NOMO-1 (cell line): ENCODE measurements around the gene HYLS1.
A peak's percentile ranks its signal among the peaks of the same experiment; 100 is the strongest.
"Not testable (repeated sequence)": the region's sequence is repeated elsewhere in the genome, so short reads cannot be mapped to it uniquely, and the experiment has no call there.

Experiments used
- DNase-seq, 2 experiments: peaks; one replicate each; lab custom pipeline; 2025; ENCODE audit not compliant: unreplicated experiment in 2 of 2; lab: John Stamatoyannopoulos, UW

Gene HYLS1, protein sequence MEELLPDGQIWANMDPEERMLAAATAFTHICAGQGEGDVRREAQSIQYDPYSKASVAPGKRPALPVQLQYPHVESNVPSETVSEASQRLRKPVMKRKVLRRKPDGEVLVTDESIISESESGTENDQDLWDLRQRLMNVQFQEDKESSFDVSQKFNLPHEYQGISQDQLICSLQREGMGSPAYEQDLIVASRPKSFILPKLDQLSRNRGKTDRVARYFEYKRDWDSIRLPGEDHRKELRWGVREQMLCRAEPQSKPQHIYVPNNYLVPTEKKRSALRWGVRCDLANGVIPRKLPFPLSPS

DNA sequence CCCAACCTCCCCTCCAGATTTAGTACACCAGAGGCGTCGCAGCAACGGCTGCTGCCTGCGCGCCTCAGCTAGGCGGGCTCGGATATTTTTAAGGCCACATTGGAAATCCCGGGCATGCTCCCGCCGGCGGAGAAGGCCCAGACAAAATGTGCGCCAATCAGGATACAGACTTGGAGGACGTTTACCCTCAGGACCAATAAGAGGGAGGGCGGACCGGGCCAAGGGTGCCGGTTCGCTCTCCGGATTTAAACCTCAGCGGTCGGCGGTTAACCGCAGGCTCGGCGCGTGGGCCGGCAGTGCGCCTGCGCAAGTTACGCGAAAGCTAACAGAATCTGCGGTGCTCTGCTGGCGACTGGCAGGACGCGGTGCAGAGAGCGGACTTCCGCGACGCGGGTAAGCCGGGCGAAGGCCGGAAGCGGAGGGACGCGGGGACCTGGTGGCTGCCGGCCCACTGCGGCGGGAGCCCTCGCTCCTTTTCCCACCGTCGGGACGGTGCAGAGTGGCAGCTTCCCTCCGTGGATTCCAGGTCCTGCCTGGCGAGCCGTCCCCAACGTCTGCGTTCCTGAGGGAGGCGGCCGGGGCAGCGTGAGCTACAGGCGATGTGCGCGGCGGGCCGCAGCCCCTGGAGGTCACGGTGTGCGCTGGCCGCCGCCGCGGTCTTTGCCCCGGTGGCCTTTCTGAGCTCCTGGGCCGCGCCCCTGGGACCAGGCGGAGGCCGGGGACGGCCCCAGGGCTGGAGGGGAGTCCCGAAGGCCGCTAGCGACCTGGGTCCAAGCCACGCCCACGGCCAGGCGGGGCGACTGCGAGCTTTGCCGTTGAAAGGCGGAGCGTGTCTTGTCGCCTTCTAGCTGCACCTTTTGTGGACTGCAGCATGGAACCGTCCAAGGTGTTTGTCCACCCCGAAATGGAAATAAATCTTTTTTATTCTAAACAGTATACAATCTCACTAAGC, at the start of gene HYLS1:
Gene HYLS1 (plus strand): TSS at position 296 of the 952 bp plus-strand sequence. CDS start 11,701 bp downstream, outside the sequence.
- peak; percentile 95 to 96 for DNase-seq

DNA sequence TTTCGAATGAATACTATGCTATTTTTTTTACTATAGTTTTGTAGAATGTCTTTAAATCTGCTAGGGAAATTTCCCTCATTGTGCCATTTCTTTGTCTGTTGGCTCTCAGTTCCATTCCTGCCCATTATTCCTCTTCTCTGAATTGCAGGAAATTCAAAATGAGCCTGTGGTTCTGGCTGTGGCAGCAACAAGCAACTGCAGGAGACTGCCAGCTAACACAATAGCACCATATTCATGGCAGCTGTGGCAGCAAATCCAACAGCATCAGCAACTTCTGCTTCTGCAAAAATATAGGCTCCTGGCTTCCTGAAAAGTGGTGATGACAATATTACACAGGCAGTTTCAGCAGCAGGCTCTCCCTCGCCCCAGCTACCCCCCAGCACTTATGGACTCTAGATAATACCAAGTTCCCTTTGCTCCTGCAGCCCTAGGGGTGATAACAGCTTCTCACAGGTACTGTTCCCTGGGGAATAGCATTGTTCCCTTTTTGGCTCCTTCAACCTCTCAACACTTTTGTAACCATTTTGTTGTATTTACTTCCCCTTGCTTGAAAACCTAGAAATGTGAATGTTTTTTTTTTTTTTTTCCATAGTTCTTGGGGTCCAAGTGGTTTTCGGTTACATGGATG, 45.0 kb upstream of the HYLS1 start:
- DNase-seq, result no peak

DNA sequence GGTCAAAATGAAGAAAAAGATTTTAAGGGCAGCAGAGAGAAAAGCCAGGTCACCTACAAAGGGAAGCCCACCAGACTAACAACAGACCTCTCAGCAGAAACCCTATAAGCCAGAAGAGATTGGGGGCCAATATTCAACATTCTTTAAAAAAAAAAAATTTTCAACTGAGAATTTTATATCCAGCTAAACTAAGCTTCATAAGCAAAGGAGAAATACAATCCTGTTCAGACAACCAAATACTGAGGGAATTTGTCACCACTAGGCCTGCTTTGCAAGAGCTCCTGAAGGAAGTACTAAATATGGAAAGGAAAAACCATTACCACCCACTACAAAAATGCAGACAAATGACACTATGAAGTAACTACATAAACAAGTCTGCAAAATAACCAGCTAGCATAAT, 41.3 kb upstream of the HYLS1 start:
- DNase-seq, result no peak

DNA sequence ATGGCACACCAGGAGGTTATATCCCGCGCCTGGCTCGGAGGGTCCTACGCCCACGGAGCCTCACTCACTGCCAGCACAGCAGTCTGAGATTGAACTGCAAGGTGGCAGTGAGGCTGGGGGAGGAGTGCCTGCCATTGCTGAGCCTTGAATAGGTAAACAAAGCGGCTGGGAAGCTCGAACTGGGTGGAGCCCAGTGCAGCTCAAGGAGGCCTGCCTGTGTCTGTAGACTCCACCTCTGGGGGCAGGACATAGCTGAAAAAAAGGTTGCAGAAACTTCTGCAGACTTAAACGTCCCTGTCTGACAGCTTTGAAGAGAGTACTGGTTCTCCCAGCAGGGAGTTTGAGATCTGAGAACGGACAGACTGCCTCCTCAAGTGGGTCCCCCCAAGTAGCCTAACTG, 29.8 kb upstream of the HYLS1 start:
- DNase-seq, result not testable (repeated sequence)

DNA sequence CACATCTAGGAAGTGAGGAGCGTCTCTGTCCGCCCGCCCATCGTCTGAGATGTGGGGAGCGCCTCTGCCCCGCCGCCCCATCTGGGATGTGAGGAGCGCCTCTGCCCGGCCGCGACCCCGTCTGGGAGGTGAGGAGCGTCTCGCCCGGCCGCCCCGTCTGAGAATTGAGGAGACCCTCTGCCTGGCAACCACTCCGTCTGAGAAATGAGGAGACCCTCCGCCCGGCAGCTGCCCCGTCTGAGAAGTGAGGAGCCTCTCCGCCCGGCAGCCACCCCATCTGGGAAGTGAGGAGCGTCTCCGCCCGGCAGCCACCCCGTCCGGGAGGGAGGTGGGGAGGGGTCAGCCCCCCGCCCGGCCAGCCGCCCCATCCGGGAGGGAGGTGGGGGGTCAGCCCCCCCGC, 24.7 kb upstream of the HYLS1 start:
- not testable (repeated sequence) for DNase-seq

DNA sequence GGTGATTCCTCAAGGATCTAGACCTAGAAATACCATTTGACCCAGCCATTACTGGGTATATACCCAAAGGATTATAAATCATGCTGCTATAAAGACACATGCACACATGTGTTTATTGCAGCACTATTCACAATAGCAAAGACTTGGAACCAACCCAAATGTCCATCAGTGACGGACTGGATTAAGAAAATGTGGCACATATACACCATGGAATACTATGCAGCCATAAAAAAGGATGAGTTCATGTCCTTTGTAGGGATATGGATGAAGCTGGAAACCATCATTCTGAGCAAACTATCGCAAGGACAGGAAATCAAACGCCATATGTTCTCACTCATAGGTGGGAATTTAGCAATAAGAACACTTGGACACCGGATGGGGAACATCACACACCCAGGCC, 22.1 kb upstream of the HYLS1 start:
- DNase-seq, result not testable (repeated sequence)

DNA sequence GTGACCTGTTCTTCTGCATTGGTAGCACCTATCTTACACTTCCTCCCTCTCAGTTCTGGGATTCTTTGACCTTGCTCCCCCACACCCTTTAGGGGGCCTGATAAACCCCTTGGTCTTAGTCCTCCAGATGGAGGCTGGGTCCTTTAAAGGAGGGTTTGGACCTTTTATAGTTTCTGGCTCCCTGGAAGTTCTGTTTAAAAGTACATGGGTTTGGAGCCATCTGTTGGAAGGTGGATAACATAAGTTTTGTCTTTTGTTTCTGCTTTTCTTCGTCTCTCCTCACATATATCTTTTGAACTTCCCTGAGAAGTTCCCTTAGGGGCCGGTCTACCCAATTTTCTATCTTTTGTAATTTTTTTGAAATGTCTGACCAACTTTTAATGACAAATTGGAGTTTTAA, 17.9 kb upstream of the HYLS1 start:
- DNase-seq, result no peak

DNA sequence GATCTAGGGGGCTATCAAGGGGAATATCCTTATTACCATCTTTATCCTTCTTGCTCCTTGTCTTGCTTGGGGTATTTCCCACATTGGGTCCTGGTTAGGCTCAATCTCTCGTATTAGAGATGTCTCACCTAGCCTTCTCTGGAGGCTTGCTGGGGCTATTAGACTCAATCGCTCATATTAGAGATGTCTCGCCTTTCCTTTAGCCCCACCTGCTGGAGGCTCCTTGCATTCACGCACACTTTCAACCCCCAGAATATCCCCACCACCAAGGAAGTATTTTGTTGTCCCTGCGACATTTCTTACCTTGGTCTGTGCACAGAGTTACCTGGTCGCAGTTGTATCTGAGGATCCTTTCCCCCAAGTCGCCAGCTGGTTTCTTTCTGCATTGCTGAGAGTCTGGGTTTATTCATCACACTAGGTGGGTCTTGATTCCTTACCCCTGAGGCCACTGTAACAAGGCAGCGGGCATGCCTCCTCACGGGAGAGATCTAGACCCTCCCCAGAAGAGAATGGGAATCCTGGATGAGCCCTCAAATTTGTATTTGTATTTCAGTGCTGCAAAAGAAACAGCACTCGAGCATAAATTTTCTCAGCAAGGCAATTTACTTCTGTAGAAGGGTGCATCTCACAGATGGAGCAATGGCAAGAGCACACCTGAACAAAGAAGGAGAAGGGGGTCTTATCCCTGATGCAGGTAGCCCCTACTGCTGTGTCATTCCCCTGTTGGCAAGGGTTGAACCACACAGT, 15.9 kb upstream of the HYLS1 start:
- DNase-seq, result no peak

DNA sequence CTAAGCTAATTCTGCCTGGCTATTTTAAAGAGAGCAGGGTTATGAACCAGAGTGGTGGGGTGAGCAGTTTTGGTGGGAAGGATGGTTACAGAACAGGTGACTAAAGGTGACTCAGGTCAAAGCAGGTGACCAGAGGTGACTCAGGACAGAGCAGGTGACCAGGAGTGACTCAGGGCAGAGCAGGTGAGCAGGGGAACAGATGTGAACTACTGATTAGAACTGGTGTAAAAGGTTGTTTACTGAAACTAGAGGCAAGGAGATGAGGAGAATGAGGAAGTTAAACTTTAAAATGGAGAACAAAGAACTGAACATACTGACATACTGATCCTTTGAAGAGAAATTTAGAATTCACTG, 15.4 kb upstream of the HYLS1 start:
- peak in 1 of 2 experiments; percentile 11 for DNase-seq

DNA sequence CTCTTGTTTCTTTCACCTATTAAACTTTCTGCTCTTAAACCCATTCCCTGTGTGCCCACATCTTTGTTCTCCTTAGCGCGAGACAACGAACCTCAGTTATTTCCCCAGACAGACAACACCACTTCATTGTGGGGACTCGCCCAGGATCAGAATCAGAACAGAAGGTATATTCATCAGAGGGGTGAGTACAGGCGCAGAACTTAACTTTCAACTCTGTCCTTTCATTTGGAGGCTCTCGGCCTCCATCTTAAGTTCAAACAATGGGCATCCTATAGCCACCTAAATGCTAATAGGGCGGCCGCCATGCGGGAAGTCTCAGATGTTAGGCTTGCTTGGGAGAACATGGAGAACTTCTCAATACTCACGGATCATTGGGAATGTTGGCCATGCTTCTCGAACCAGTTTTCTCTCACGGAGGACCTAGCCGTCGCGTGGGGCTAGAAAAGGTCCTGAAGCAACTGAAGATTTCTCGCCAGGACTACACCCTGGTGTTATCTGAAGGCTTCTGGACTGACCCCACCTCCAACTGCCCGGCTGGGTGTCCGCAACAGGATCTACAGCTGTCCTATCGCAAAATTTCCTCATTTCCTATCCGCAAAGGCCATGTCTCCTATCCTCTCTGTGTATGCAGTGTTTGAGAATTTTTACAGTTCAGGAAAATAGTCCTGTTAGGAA, 13.4 kb upstream of the HYLS1 start:
- no peak for DNase-seq

DNA sequence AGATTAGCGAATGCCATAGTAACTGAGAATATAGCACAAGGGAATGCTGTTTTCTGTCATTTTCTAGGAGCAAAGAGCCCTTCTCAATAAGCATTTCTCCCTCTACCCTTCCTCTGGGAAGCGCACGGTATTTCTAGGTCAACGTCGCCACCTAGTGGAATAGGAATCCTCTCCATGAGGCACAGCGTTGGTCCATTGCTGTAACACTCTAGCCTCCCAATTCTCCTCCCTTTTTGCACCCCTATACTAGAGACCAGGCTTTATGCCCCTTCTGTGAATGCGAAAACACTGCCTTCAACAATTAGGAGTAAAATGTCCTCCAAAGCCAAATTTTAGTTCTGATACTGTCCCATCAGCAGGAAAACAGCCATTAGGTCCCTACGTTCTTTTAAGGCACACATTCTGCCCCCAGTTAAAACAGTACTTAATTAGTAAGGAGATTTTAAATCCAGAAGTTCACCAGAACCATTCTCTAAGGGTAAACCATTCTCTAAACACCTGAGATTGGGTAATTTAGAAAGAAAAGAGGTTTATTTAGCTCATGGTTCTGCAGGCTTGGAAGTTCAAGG, 12.8 kb upstream of the HYLS1 start:
- DNase-seq, result peak in 1 of 2 experiments; percentile 43

DNA sequence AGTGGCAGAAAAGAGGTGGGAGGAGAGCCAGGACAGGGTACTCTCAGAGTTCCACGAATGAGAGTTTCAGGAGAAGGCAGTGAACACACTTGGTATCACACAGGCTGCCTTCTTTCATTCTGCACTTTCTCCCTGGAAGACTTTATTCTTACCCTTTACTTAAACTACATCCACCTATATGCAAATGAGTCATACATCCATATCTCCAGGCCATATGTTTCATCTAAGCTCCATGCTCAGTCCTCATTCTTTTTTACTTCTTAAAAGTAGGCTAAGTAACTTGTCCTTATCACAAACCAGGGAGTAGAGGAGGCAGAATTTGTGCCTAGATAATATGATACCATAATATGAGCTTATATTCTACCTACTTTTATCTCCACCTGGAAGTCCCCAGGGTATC, 6.2 kb upstream of the HYLS1 start:
- DNase-seq, result no peak

DNA sequence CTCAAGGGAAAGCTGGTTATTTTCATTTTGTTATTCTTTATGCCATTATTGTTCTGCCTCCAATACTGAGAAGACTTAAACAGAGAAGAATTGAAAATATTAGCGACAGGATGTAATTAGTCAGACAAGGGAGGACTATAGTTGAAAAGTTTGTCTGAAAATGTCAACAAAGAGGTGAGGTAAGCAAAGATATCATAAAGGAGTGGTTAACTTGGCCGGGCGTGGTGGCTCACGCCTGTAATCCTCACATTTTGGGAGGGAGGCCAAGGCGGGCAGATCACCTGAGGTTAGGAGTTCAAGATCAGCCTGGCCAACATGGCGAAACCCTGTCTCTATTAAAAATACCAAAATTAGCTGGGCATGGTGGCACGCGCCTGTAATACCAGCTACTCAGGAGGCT, 4.1 kb upstream of the HYLS1 start:
- DNase-seq, result no peak

DNA sequence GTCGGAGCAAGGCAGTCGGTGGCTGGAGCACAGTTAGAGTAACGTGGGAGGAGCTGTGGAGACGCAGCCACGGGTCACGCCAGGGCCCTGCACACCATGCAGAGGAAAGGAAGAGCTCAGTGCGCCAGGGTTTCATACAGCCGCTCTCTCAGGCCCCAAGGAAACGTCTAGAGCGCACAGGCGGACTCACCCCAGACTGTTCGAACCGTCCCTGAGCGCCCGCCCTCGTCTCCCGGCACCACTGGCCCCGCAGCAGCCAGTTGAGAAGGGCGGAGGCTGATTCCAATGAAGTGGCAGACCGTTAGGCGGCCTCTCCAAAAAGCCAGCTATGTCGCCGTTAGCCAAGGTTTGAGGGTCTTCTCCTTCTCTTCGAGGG, 483 bp upstream of the HYLS1 start:
- DNase-seq, result peak; percentile 54 to 66

DNA sequence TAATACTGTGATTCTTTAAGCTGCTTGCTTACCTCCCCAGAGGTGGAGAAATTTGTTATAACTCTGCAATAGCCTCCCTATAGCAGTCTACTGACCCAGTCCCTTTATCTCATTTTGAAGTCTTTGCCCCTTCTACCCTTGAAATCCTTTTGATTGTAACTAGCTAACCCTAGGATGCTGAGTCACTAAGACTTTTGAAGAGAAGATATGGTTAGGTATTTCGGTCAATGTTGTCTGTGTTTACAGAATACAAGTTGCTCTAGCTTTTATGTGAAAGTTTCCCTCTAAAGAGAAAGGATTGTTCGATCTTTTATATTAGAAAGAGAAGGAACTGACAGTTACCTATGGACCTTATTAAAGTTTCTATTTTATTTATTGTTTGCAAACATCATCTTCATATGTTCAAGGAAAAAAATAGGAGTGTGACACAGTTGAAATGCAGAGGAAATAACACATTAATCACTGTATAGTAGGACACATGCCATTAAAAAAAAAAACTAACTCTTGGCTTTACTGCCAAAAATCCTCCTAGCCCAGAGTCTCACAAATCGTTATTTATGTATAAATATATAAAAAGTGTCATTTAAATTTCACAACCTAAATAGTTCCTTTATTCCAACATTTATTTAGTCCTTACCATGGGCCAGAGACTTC, 3.1 kb downstream of the HYLS1 start:
- no peak for DNase-seq

DNA sequence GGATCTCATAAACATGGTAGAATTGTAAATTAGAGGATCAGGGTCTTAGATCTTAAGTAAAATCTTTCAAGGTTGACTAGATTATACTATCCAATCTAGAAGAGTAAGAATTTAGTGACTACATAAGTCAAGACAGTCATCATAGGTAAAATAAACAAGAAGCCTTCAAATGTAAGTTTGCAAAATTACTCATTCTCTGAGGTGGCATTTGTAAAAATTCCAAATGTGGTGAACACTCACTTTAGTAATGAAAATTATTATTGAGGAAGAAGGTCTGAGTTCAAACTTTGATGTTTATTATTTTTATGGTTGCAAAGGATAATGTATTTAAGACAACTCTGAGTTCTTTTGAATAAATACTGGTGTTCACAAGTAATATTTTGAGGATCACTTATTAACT, 4.6 kb downstream of the HYLS1 start:
- no peak for DNase-seq

DNA sequence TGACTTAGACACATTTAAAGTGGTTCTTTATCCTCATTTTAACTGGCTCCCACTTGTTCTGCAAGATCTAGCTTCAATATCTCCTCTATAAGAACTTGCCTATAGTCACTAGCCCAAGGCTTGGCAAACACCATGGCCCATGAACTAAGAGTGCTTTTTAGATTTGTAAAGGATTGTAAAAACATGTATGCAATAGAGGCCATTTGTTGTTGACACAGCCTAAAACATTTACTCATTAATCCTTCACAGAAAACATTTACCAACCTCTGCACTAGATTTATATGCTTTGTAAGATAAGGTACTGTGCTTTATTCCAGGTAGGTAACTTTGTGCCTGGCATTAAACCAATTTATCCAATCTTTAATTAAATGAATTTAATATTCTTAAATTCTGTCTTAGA, 5.5 kb downstream of the HYLS1 start:
- no peak for DNase-seq

DNA sequence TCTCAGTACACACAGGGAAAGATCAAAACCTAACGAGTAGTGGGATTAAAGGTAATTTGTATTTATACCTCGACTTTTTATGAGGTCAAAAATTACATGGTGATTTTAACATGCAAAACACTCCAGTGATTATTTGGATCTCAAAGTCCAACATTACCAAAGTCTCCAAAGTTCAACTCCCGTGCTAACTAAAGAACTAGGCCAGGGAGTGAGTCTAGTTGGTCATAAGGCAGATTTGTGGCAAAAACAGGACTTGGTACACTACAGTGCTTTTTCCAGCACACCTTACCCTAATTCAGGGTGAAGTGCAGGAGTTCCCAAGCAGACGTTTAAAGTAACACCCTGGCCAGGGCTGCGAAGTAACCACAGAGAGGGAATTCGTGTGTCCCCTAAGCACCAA, 14.4 kb downstream of the HYLS1 start:
- DNase-seq, result no peak

DNA sequence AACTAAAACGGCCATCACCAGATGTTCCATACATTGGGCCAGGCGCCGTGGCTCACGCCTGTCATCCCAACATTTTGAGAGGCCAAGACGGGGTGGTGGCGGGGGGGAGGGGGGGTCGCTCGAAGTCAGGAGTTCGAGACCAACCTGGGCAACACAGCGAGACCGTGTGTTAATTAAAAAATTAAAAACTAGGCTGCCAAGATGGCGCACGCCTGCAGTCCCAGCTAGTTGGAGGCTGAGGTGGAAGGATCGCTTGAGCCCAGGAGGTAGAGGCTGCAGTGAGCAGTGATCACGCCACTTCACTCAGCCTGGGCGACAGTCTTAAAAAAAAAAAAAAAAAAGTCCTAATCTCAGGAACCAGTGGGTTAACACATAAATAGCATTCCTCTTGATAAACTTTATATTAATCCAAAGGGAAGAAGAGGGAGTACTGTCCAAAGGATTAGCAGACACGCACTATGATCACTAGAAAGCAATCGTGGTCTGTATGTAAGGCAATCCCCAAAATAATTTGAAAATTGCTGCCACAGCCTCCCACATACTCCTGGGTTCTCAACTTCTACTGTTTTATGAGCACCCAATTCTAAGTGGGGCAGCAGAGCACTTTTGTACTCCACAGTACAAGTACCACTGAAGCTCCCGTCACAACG, 14.9 kb downstream of the HYLS1 start:
- no peak for DNase-seq
